Measurements from ENCODE around the gene GALNS. TPM values are rescaled to one million over a fixed set of nuclear protein-coding genes. Genes with fewer than 3 reads are reported as not detected.
"Not testable (repeated sequence)": the region's sequence is repeated elsewhere in the genome, so short reads cannot be mapped to it uniquely, and the experiment has no call there.

The GALNS gene
- total RNA-seq, 1 experiment from 2014 or later: 7.4 TPM

DNA sequence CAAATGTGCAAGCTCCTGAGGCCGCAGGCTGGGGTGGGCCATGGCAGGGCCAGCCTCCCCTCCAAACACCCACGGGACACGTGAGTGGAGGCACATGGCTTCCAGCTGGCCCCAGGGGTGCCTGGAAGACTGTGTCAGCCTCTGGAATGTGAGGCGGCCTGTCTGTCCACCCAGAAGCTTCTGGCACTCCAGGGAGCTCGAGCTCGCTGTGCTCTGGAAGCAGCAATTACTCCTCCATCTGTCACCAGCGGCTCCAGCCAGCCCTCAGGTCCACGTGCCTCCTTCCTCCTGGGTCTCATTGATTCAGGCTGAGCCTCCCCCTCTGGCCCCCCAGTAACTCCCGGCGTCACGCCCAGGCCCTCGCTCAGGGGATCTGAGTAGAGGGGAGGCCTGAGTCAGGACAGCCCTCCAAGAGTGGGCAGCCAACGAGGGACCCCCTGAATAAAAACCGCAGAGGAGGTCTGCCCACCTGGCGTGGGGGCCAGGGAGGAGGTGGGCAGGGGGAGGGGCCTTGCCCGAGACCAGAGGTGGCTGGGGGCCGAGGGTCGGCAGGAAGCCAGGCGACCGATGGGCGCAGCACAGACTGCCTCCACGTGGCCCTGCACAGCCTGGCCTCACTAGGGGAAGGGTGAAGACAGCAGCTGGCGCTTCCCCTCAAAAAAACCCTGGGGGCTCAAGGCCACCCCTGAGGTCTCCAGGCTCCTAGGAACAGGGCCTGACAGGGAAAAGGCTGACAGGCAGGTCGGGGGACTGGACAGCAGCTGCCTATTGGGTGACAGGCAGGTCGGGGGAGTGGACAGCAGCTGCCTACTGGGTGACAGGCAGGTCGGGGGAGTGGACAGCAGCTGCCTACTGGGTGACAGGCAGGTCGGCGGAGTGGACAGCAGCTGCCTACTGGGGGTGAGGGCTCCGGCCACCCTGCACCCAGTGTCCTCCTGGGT lies 83.6 kb downstream of the GALNS start:
- no peak for DNase-seq (ENCODE audit: low read depth)

DNA sequence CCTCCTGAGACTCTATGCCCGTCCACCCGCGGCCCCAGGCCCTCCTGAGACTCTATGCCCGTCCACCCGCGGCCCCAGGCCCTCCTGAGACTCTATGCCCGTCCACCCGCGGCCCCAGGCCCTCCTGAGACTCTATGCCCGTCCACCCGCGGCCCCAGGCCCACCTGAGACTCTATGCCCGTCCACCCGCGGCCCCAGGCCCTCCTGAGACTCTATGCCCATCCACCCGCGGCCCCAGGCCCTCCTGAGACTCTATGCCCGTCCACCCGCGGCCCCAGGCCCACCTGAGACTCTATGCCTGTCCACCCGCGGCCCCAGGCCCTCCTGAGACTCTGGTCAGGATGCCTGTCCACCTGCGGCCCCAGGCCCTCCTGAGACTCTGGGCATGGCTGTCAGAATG lies 85.0 kb downstream of the GALNS start:
- DNase-seq (ENCODE audit: low read depth): not testable (repeated sequence)

DNA sequence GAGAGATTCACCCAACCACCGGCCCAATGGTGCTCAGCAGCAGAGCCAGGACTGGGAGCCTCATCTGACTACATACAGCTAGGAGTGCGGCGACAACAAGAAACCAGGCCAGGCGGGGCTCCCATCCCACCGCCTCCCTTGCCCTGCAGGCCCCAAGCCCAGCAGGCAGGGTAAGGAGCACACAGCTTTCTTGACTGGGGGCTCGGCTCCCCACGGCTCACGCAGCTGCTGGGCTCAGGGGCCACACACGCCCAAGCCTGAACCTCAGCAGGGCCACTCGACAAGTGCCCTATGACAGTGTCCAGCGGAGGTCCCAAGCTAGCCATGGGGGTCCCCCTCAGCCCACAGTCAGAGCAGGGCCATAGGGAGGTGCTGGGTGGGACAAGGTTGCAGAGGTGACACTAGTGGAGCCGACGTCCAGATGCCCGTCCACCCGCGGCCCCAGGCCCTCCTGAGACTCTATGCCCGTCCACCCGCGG lies 85.4 kb downstream of the GALNS start:
- no peak for DNase-seq (ENCODE audit: low read depth)

DNA sequence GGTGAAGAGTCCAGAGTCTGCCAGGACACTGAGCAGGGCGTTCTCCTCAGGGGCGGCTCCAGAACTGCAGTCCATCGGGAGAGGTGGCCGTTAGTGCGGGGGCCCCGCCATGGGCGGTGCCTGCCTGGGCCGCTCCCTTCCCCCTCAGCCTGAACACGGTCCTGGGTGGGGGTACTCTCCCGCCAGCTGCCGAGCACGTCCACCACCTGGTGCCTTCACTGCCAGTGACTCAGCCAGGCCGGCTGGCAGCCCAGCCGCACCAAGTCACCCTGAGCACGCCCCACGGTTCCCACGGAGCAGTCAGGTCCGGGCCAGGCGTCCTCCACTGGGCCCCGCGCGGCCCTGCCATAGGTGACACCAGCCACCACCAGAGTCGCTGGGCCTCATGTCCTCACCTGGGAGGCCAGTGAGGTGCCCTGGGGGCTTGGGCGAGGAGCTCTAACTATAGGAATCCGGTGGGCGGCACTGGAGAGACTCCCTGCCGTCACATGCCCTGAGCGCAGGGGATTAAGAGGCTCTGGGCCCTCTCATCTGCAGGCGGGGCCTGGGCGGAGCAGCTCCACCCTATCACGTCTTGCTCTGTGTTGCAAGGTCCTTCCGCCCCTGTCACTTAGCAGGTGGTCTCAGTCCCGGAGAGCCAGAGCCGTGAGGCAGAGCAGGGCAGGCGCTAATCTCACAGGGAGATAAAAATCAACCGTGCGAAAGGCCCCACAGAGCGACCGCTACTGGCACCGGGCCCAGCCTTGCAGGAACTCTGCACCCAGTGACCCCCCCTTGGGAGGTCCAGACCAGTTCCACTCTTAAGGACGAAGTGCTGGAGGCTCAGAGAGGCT lies 86.1 kb downstream of the GALNS start:
- DNase-seq (ENCODE audit: low read depth): no peak

DNA sequence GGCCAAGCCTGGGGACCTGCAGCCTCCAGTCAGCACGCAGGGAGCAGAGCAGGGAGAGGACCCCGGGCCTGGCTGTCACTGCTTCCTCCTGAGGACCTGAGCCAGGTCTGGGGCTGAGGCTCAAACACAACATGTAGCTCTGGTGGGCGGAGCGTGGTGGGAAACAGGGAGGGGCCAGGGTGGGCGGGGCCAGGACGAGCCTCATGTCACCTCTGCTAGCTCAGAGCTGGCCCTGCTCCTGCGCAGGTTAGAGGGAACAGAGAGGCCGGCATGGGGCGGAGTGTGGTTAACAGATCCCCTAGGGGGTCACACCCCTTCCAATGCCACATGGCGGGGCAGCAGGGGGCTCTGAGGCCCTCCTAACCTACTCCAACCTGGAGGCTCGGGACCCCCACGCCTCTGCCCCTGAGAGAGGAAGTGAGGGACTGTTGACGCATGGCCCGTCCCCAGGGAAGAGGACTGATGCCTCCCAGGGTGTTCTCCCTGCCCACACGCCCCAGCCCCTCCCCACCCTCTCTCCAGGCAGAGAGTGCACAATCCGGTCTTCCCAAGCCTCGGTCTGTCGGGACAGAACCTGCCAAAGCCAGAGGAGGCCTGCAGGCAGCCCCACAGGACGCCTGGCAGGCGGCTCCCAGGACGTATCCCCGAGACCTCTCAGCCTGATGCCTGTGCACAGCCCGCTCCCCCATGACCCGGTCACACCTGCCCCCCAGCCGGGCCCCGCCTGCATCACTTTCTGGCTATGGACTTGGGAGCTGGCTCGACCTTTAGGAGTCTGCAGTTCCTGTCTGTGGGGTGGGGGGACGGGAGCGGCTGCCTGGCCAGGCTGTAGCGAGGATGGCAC lies 86.9 kb downstream of the GALNS start:
- DNase-seq (ENCODE audit: low read depth): no peak

DNA sequence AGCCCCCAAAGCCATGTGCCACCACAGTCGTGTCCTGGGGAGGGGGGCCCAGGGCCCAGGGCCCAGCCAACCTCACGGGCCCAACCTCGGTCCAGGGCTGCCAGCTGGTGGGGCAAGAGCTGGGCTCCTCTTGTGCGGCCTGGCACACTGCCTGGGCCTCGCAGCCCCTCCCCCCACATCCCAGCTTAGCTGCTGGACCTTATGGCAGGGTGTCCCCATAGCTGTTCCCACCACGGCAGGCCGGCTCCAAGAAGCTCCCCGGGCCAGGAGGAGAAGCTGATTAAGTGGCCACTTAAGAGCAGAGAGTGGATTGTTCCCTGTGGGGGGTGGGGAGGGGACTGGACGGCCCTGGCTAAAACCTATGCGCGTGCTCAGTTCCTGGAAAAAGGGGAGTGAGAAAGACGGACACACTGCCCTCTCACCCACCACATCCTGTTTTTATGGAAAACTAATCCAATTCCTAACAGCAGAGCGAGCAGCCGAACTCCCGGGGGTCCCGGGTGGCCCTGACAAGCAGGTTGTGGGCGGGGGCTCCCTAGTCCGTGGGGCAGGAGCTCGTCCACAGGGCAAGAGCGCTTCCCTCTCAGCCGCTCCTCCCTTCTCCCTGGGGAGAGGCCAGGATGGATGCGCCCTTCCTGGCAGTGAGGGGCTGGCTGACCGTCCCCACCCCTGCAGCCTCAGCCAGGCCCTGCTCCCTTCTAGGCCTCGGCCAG lies 88.5 kb downstream of the GALNS start:
- DNase-seq (ENCODE audit: low read depth): no peak

DNA sequence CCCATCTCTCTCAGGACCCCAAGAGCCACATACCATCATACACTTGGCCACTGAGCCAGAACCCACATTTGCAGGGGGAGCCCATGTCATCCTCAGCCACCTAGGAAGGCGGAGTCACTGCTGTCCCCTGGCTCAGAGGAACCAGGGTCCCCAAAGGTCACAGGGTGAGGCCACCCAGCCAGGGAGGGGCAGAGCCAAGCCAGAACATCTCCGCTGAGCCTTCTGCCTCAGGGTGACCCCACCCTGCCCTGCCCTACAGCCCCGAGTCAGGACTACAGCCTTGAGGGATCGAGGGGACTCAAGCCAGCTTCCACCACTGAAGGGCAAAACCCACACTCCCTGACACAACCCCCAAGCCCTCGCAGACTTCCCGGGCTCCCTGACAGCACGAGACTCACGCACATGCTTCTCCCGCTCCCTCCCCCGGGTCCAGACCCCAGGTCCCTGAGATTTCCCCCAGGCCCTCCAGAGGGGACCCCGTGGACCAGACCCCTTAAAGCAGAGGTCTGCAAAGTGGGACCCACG lies 89.1 kb downstream of the GALNS start:
- DNase-seq (ENCODE audit: low read depth): no peak

DNA sequence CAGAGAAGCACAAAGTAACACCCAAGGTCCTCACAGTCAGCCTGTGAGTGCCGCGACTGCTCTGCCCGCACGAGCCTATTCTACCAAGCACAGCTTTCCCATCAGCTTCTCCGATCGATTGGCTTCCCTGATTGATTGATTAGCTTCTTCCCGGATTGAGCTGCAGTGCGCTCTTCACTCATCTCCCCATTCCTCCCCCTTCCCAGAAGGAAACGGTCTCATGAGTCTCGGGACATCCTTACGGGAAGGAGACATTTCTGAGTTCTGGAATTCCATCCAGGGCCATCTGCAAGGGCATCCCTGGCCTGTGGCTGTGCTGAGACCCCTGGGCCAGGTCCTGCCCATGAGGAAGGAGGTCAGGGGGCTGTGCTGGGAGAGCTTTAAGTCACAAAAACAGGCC lies 89.8 kb downstream of the GALNS start:
- no peak for DNase-seq (ENCODE audit: low read depth)

DNA sequence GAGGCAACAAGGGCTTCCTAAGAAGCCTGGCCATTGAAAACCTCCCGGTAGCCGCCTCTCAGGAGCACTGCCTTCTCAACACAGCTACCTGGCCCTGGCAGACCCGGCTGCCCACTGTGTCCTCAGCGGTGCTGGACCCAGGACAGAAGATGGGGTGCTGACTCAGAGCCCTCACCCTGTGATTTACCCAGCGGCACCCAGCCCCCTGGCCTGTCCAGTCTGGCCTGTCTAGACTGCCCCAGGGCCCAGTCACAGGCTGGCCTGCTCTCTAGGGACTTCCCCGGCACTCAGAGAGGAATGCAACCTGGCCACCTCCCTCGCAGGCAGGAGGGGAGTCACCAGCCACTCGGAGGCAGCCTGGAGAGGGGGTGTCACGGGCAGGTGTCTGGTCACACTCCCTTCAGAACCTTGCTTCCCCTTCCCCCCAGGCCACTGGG lies 91.8 kb downstream of the GALNS start:
- DNase-seq (ENCODE audit: low read depth): no peak

DNA sequence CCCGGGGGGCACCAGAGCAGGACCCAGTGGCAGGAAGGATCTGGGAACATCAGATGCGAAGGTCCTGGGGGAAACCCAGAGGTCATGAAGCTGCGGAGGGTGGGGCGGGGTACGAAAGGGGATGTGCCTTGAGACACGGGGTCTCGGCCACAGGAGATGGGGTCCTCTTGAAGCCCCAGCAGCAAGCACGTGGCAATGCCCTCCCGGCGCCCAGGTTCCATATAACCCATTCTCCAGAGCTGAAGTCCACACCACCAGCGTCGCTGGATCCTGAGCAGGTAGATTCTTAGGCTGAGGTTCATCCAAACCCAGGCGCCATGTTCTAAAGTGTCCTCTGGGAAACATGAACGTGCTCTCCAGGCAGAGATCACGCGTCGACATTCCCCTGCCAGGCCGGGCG lies 92.7 kb downstream of the GALNS start:
- no peak for DNase-seq (ENCODE audit: low read depth)

Other genes with a start within 250 kb of the GALNS start
- gene IL17C, start 218.4 kb downstream of the GALNS start, total RNA-seq (2014; rRNA removed; shearing (Covaris generic)): not detected in 2 replicates
- 0.10 TPM in 1 of 2 replicates, not detected in the other for gene CYBA, start 205.9 kb downstream of the GALNS start, total RNA-seq (2014; rRNA removed; shearing (Covaris generic))
- gene MVD, start 193.9 kb downstream of the GALNS start, total RNA-seq (2014; rRNA removed; shearing (Covaris generic)): 58.6 and 60.3 TPM in 2 replicates
- 0.30 and 0.51 TPM in 2 replicates for gene SNAI3, start 170.4 kb downstream of the GALNS start, total RNA-seq (2014; rRNA removed; shearing (Covaris generic))
- gene RNF166, start 150.5 kb downstream of the GALNS start, total RNA-seq (2014; rRNA removed; shearing (Covaris generic)): 31.9 and 38.1 TPM in 2 replicates
- gene CTU2, start 150.4 kb downstream of the GALNS start, total RNA-seq (2014; rRNA removed; shearing (Covaris generic)): 26.6 and 31.0 TPM in 2 replicates
- gene PIEZO1, start 71.7 kb downstream of the GALNS start, total RNA-seq (2014; rRNA removed; shearing (Covaris generic)): 152 and 159 TPM in 2 replicates
- 33.5 and 64.6 TPM in 2 replicates for gene CDT1, start 53.2 kb downstream of the GALNS start, total RNA-seq (2014; rRNA removed; shearing (Covaris generic))
- 374 and 377 TPM in 2 replicates for gene APRT, start 45.0 kb downstream of the GALNS start, total RNA-seq (2014; rRNA removed; shearing (Covaris generic))
- 58.5 and 74.3 TPM in 2 replicates for gene TRAPPC2L, start 180 bp upstream of the GALNS start, total RNA-seq (2014; rRNA removed; shearing (Covaris generic))
- not detected in 2 replicates for gene PABPN1L, start 9.7 kb upstream of the GALNS start, total RNA-seq (2014; rRNA removed; shearing (Covaris generic))
- gene CBFA2T3, start 120.3 kb upstream of the GALNS start, total RNA-seq (2014; rRNA removed; shearing (Covaris generic)): not detected in 2 replicates
- 30.5 and 31.2 TPM in 2 replicates for gene ACSF3, start 236.9 kb upstream of the GALNS start, total RNA-seq (2014; rRNA removed; shearing (Covaris generic))